ENCODE results near the gene BMERB1. TPM values are rescaled to one million over a fixed set of nuclear protein-coding genes. Genes with fewer than 3 reads are reported as not detected.
A peak's percentile ranks its signal among the peaks of the same experiment; 100 is the strongest.

The BMERB1 gene
- total and polyA plus RNA-seq, 3 experiments from 2014 or later, result 4.8 to 13.6 (median 13.1) TPM

DNA sequence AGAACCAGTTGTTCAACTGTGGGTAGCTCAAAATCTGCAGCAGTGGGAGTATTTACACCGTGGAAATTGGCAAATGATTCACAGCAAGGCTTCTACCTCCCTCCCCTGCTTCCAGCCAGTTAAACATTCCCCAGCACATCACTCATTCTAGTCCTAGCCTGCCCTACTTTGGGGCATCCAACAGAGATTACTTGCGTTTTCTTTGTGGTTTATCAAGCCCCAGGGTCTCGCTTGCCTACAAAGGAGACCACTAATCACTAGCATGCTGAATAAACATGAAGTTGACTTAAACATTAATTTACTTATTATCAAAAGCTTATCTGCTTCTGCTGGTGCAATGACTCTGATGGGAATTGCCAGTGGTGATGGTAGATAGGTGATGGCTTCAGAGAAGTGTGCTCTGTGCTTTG, 114.1 kb downstream of the BMERB1 start:
- peaks cover 0 to 9% of the 10 kb centered on the region in 2 donors for H3K27me3 Mint-ChIP-seq
- H3K4me1 ChIP-seq (ENCODE audit: insufficient read depth, low read length), result no peaks in the 10 kb centered on the region
- CTCF ChIA-PET, result no interaction called here
- no peaks in the 10 kb centered on the region for H3K36me3 Mint-ChIP-seq
- H3K9me3 ChIP-seq (ENCODE audit: low read length), result no peaks in the 10 kb centered on the region
- POLR2A ChIA-PET, result no interaction called here
- H3K36me3 ChIP-seq (ENCODE audit: insufficient read depth, low read length), result no peaks in the 10 kb centered on the region
- no peaks in the 10 kb centered on the region for H3K4me1 Mint-ChIP-seq
- no peak for DNase-seq
- H3K27me3 ChIP-seq (ENCODE audit: insufficient read depth, low read length, poor library complexity, severe bottlenecking), result no peaks in the 10 kb centered on the region
- no peaks in the 10 kb centered on the region for H3K9me3 Mint-ChIP-seq
- H3K4me3 Mint-ChIP-seq, result no peak overlapping the region
- no peak overlapping the region for H3K4me3 ChIP-seq (ENCODE audit: low read length)
- H3K27ac ChIP-seq (ENCODE audit: low read depth, low read length), result no peak overlapping the region
- H3K27ac Mint-ChIP-seq, result peak overlapping the region in 2 of 8 donors; percentile 40 to 52

DNA sequence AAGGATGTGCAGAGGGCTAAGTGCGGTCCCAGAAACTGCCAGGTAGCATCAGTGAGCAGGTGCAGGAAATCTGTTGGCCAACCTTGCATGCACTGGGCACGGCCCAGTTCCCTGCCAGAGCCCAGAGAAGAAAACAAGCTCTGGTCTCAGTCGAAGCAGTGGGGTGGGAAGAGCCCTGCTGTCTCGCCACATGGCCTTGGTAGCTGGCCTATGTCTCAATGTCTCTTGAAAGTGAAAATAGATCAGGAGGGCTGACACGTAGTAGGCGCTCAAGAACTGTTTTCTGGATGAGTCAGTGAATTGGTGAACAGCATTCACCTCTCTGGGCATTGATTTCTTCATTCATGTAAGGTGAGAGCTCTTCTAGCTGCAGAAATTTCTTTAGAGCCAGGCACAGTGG, 118.1 kb downstream of the BMERB1 start:
- Mint-ChIP-seq H3K9me3 (no peaks in the 10 kb centered on the region), H3K4me1 (no peaks in the 10 kb centered on the region), H3K4me3 (no peak overlapping the region), H3K36me3 (no peaks in the 10 kb centered on the region), H3K27me3 (no peaks in the 10 kb centered on the region), H3K27ac (peak overlapping the region in 2 of 8 donors; percentile 38 to 66)
- ChIA-PET POLR2A (no interaction called here), CTCF (no interaction called here)
- Histone ChIP-seq H3K36me3 (ENCODE audit: insufficient read depth, low read length) (no peaks in the 10 kb centered on the region), H3K9me3 (ENCODE audit: low read length) (no peaks in the 10 kb centered on the region), H3K27ac (ENCODE audit: low read depth, low read length) (no peak overlapping the region), H3K27me3 (ENCODE audit: insufficient read depth, low read length, poor library complexity, severe bottlenecking) (no peaks in the 10 kb centered on the region), H3K4me3 (ENCODE audit: low read length) (no peak overlapping the region), H3K4me1 (ENCODE audit: insufficient read depth, low read length) (no peaks in the 10 kb centered on the region)
- no peak for DNase-seq

DNA sequence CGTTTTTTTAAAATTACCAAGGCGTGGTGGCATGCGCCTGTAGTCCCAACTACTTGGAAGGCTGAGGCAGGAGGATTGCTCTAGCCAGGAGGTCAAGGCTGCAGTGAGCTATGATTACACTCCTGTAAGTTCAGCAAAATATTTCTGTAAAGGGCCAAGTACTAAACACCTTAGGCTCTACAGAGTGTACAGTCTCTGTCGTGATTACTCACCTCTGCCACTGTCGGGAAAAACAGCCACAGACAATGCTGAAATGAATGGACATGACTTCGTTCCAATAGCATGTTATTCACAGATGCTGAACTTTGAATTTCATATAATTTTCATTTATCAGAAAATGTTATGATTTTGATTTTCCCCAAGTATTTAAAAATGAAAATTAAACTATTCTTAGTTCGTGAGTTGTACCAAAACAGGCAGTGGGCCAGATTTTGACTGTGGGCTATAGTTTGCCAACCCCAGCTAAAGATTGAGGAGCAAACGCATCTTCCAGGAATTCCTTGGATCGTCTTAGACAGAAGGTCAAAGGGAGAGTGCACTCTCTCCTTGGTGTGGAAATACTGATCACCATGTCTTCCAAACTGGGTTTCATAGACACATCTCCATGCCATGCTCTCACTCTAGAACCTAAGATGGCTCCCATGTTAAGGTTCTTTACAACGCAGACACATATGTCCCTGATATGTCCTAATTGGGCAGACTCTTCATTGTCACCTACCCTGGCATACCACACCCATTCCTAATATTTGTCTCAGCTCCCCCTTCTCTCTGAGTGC, 119.1 kb downstream of the BMERB1 start:
- H3K27me3 ChIP-seq (ENCODE audit: insufficient read depth, low read length, poor library complexity, severe bottlenecking), result no peaks in the 10 kb centered on the region
- ChIA-PET POLR2A (no interaction called here), CTCF (no interaction called here)
- H3K9me3 Mint-ChIP-seq, result no peaks in the 10 kb centered on the region
- no peak overlapping the region for H3K4me3 ChIP-seq (ENCODE audit: low read length)
- no peak for DNase-seq
- peaks cover 0 to 2% (median 0%) of the 10 kb centered on the region in 3 donors for H3K36me3 Mint-ChIP-seq
- H3K9me3 ChIP-seq (ENCODE audit: low read length), result no peaks in the 10 kb centered on the region
- H3K4me3 Mint-ChIP-seq, result no peak overlapping the region
- peaks cover 0 to 1% of the 10 kb centered on the region in 2 donors for H3K27me3 Mint-ChIP-seq
- H3K4me1 Mint-ChIP-seq, result no peaks in the 10 kb centered on the region
- no peaks in the 10 kb centered on the region for H3K4me1 ChIP-seq (ENCODE audit: insufficient read depth, low read length)
- no peak overlapping the region for H3K27ac ChIP-seq (ENCODE audit: low read depth, low read length)
- H3K27ac Mint-ChIP-seq, result no peak overlapping the region
- no peaks in the 10 kb centered on the region for H3K36me3 ChIP-seq (ENCODE audit: insufficient read depth, low read length)

DNA sequence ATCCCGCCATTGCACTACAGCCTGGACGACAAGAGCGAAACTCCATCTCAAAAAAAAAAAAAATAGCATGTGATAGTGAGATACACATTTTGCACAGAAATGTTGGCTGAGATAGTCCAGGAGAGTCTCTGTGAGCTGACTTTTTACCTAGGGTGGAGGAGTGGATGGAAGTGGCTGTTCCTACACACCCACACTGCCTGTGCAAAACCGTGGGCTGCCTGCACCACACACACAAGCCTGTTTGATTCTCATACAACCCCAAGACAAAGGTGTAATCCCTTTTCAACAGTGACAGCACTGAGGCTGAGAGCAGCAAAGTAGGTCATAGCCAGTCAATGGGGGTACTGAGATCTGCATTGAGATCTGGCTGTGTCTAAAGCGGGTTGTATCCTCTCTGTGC, 121.7 kb downstream of the BMERB1 start:
- CTCF ChIA-PET, result no interaction called here
- Mint-ChIP-seq H3K9me3 (no peaks in the 10 kb centered on the region), H3K4me3 (no peak overlapping the region), H3K27ac (no peak overlapping the region), H3K4me1 (no peaks in the 10 kb centered on the region), H3K27me3 (peaks cover 0 to 1% of the 10 kb centered on the region in 2 donors), H3K36me3 (peaks cover 0 to 2% (median 0%) of the 10 kb centered on the region in 3 donors)
- no peak overlapping the region for H3K4me3 ChIP-seq (ENCODE audit: low read length)
- no peak for DNase-seq
- H3K27me3 ChIP-seq (ENCODE audit: insufficient read depth, low read length, poor library complexity, severe bottlenecking), result no peaks in the 10 kb centered on the region
- no peaks in the 10 kb centered on the region for H3K4me1 ChIP-seq (ENCODE audit: insufficient read depth, low read length)
- H3K27ac ChIP-seq (ENCODE audit: low read depth, low read length), result no peak overlapping the region
- H3K9me3 ChIP-seq (ENCODE audit: low read length), result no peaks in the 10 kb centered on the region
- POLR2A ChIA-PET, result no interaction called here
- no peaks in the 10 kb centered on the region for H3K36me3 ChIP-seq (ENCODE audit: insufficient read depth, low read length)

DNA sequence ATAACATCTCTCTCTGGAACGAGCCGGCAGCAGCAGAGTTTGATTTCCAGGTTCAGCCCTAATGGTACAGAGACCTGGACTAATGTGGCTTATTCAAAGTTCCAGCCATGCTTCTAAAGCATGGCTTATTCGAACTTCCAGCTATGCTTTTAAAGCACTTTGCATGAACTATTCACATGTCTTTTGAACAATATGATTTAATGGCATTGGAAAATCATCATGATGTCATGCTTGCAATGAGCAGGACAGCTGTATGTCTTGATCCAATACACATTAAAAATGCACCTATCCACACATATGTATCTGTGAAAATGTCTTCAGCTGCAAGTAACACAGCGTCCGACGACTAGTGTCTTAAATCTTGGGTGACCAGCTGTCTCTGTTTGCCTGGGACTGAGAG, 122.9 kb downstream of the BMERB1 start:
- no peak overlapping the region for H3K4me3 ChIP-seq (ENCODE audit: low read length)
- no peaks in the 10 kb centered on the region for H3K9me3 ChIP-seq (ENCODE audit: low read length)
- H3K27ac ChIP-seq (ENCODE audit: low read depth, low read length), result no peak overlapping the region
- no peaks in the 10 kb centered on the region for H3K27me3 ChIP-seq (ENCODE audit: insufficient read depth, low read length, poor library complexity, severe bottlenecking)
- Mint-ChIP-seq H3K9me3 (no peaks in the 10 kb centered on the region), H3K4me1 (no peaks in the 10 kb centered on the region), H3K4me3 (no peak overlapping the region), H3K36me3 (peaks cover 0 to 2% (median under 1%) of the 10 kb centered on the region in 3 donors), H3K27ac (no peak overlapping the region), H3K27me3 (peaks cover 0 to 1% of the 10 kb centered on the region in 2 donors)
- DNase-seq, result no peak
- no peaks in the 10 kb centered on the region for H3K4me1 ChIP-seq (ENCODE audit: insufficient read depth, low read length)
- ChIA-PET POLR2A (no interaction called here), CTCF (interaction anchor here (0.7 kb wide), 1 partner anchor 151 kb away, joined by 3 read pairs; no protein-coding TSS in a partner anchor)
- H3K36me3 ChIP-seq (ENCODE audit: insufficient read depth, low read length), result no peaks in the 10 kb centered on the region

DNA sequence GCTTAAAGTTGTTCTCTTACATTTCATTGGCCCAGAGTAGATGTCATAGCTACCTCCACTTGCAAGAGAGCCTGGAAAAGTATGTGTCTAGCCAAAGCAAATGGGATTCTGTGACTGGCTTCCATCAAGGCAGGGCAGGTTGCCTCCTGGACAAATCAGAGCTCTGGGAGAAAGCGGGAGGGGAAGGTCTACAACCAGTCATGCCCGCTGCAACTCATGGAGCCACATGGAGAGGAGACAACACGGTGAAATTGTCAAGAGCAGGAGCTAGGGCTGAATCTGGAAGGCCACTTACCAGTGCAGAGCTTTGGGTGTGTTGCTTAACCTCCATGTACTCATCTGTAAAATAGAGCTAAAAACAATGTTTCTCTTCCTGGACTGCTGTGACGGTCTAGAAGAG, 124.8 kb downstream of the BMERB1 start:
- no peak for DNase-seq
- POLR2A ChIA-PET, result no interaction called here
- H3K27ac Mint-ChIP-seq, result no peak overlapping the region
- Histone ChIP-seq H3K4me1 (ENCODE audit: insufficient read depth, low read length) (no peaks in the 10 kb centered on the region), H3K4me3 (ENCODE audit: low read length) (no peak overlapping the region), H3K36me3 (ENCODE audit: insufficient read depth, low read length) (no peaks in the 10 kb centered on the region), H3K27me3 (ENCODE audit: insufficient read depth, low read length, poor library complexity, severe bottlenecking) (no peaks in the 10 kb centered on the region), H3K9me3 (ENCODE audit: low read length) (no peaks in the 10 kb centered on the region), H3K27ac (ENCODE audit: low read depth, low read length) (no peak overlapping the region)
- no peaks in the 10 kb centered on the region for H3K4me1 Mint-ChIP-seq
- CTCF ChIA-PET, result no interaction called here
- no peaks in the 10 kb centered on the region for H3K9me3 Mint-ChIP-seq
- H3K4me3 Mint-ChIP-seq, result no peak overlapping the region
- H3K36me3 Mint-ChIP-seq, result peaks cover 0 to 10% (median 2%) of the 10 kb centered on the region in 3 donors
- peaks cover 1 to 3% of the 10 kb centered on the region in 2 donors for H3K27me3 Mint-ChIP-seq

DNA sequence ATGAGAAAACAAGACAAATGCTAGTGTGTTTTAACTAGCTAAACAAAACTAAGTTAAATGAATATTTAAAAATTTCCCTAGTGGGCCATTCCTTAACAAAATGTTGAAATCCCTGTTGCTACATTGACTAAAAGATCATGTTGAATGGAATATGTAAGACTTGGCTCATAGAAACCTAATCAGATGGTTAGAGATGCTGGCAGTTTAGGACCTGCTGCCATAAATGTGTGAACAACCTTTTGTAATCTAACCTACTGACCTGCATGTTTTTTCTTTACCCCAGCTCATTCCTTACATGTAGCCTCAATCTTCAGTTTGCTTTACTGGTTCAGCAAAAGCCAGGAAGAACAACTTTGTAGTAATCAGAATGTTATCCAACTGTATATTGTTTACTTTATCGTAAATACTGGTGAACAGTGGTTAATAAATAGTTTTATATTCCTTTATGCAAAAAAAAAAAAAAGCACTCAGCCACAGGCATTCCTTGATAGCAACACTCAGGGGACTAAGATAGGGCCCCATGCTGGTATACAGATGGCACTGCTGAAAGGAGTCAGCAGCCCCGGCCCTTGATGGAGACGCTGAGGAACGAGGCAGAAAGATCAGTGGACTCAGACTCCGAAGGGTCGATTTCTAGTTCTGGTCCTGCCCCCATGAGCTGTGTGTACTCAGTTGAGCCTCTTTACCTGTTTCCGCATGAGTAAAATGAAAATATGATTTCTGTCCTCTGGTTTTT, 130.4 kb downstream of the BMERB1 start:
- Mint-ChIP-seq H3K27ac (no peak overlapping the region), H3K4me1 (no peaks in the 10 kb centered on the region), H3K36me3 (peaks cover 0 to 10% (median 0%) of the 10 kb centered on the region in 3 donors), H3K27me3 (peaks cover 2 to 3% of the 10 kb centered on the region in 2 donors), H3K4me3 (no peak overlapping the region), H3K9me3 (no peaks in the 10 kb centered on the region)
- H3K27me3 ChIP-seq (ENCODE audit: insufficient read depth, low read length, poor library complexity, severe bottlenecking), result no peaks in the 10 kb centered on the region
- H3K27ac ChIP-seq (ENCODE audit: low read depth, low read length), result no peak overlapping the region
- CTCF ChIA-PET, result interaction anchor here (1.5 kb wide), 1 partner anchor 16 kb away, joined by 3 read pairs; no protein-coding TSS in a partner anchor
- no peaks in the 10 kb centered on the region for H3K36me3 ChIP-seq (ENCODE audit: insufficient read depth, low read length)
- no peaks in the 10 kb centered on the region for H3K4me1 ChIP-seq (ENCODE audit: insufficient read depth, low read length)
- no peaks in the 10 kb centered on the region for H3K9me3 ChIP-seq (ENCODE audit: low read length)
- no peak for DNase-seq
- no peak overlapping the region for H3K4me3 ChIP-seq (ENCODE audit: low read length)
- POLR2A ChIA-PET, result no interaction called here

DNA sequence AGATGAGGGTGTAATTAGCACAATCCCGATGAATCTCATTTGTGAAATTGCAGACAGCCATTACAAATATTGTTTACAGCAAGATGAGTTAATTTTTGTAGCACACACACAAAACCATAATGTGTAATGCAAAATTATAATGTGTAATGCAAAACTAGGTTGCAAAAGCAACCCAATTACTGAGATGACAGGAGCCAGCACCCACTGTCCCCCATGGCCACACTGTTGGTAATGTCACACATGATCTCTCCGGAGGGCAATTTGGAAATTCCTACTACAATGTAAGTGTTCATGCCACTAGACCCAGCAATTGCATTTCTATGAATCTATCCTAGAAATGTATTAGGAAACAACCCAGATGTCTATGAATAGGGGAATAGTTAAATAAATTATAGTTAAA, 131.7 kb downstream of the BMERB1 start:
- Histone ChIP-seq H3K4me3 (ENCODE audit: low read length) (no peak overlapping the region), H3K36me3 (ENCODE audit: insufficient read depth, low read length) (no peaks in the 10 kb centered on the region), H3K9me3 (ENCODE audit: low read length) (no peaks in the 10 kb centered on the region), H3K4me1 (ENCODE audit: insufficient read depth, low read length) (no peaks in the 10 kb centered on the region), H3K27ac (ENCODE audit: low read depth, low read length) (no peak overlapping the region), H3K27me3 (ENCODE audit: insufficient read depth, low read length, poor library complexity, severe bottlenecking) (no peaks in the 10 kb centered on the region)
- ChIA-PET CTCF (no interaction called here), POLR2A (no interaction called here)
- Mint-ChIP-seq H3K4me1 (no peaks in the 10 kb centered on the region), H3K9me3 (no peaks in the 10 kb centered on the region), H3K36me3 (peaks cover 0 to 10% (median 0%) of the 10 kb centered on the region in 3 donors), H3K27ac (no peak overlapping the region), H3K27me3 (peaks cover 2 to 3% of the 10 kb centered on the region in 2 donors), H3K4me3 (no peak overlapping the region)
- DNase-seq, result no peak
